Choroid plexus epithelial cell (primary cell): ENCODE data around the gene GPS2.

Experiments used
- DNase-seq: peaks from one replicate; pipeline ENCODE4 v3.0.0-alpha.2; 2010; ENCODE audit warnings: low read depth
- H3K4me3 ChIP-seq: 2 replicates; pipeline ENCODE4 v1.5.1; 2011; ENCODE audit warnings: low read depth, mild to moderate bottlenecking, control low read depth, low read length, moderate library complexity
- CTCF ChIP-seq: conservative IDR thresholded peaks from 2 replicates; pipeline ENCODE4 v1.5.1; 2011; ENCODE audit warnings: low read depth, mild to moderate bottlenecking, control low read depth, inconsistent platforms, low read length, moderate library complexity

GPS2 gene

GRCh38 chr17:7290685-7291084, 24.5 kb downstream of the GPS2 start:
- TF ChIP-seq CTCF: no peak
- H3K4me3 ChIP-seq: no peak overlapping the region
- DNase-seq: no peak

- H3K4me3 ChIP-seq: no peak overlapping the region
- no peak for TF ChIP-seq CTCF
- DNase-seq: no peak
Measured at GRCh38 chr17:7290166-7290565, 25.0 kb downstream of the GPS2 start.

DNA sequence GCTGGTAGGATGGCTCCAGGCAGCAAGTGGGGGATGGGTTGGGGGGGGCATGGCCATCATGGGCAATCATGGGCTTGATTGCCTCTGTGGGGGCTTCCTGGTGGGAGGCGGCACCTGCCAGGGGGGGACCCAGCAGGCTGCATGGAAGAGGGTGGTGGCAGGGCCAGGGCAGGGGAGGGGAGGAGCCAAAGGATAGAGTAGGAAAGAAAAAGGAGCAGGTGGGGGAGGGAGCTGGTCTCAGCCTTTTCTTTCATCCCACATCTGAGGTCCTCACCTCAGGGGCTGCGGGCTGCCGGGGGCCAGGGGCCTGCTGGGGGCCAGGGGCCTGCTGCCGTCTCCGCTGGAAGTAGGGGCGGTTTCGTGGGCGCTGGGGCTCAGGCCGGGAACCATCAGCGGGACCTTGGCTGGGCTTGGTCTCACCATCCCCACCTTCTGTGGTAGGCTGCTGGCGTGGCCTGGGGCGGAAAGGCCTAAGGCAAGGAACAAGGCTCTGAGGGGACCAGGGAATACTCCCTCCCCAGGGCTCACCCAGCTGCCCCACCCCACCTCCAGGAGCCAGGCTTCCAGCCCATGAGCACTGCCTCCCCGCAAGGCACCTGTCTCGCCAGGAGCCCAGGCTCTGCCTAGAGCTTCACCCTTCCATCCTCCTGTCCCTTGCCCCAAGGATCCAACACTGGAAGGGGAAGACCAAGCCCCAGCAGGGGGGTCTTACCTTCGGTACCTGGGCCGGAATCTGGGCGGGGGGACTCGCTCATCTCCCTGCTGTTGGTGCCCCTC, 25.7 kb downstream of the GPS2 start:
- DNase-seq: no peak
- TF ChIP-seq CTCF: no peak
- no peak overlapping the region for H3K4me3 ChIP-seq

- no peak for TF ChIP-seq CTCF
- no peak overlapping the region for H3K4me3 ChIP-seq
- DNase-seq: no peak
Measured at GRCh38 chr17:7285679-7286078, 29.5 kb downstream of the GPS2 start.

GRCh38 chr17:7284911-7285310, 30.2 kb downstream of the GPS2 start:
- TF ChIP-seq CTCF: no peak
- DNase-seq: no peak
- H3K4me3 ChIP-seq: no peak overlapping the region

DNA sequence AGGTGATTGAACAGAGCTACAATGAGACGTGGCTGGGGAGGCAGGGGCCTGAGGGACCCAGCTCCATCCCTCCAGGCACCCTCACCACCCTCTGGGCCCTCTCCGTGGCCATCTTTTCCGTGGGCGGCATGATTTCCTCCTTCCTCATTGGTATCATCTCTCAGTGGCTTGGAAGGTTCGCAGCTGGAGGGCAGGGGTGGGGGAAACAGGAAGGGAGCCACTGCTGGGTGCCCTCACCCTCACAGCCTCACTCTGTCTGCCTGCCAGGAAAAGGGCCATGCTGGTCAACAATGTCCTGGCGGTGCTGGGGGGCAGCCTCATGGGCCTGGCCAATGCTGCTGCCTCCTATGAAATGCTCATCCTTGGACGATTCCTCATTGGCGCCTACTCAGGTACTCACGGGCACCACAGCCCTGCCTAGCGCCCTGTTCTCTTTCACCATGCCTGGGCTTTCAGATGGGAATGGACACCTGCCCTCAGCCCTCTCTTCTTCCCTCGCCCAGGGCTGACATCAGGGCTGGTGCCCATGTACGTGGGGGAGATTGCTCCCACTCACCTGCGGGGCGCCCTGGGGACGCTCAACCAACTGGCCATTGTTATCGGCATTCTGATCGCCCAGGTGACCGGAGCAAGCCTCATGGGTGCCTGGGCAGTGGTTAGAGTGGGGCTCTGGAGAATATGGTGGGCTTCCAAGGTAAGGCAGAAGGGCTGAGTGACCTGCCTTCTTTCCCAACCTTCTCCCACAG, 31.5 kb downstream of the GPS2 start:
- no peak for TF ChIP-seq CTCF
- no peak overlapping the region for H3K4me3 ChIP-seq

DNA sequence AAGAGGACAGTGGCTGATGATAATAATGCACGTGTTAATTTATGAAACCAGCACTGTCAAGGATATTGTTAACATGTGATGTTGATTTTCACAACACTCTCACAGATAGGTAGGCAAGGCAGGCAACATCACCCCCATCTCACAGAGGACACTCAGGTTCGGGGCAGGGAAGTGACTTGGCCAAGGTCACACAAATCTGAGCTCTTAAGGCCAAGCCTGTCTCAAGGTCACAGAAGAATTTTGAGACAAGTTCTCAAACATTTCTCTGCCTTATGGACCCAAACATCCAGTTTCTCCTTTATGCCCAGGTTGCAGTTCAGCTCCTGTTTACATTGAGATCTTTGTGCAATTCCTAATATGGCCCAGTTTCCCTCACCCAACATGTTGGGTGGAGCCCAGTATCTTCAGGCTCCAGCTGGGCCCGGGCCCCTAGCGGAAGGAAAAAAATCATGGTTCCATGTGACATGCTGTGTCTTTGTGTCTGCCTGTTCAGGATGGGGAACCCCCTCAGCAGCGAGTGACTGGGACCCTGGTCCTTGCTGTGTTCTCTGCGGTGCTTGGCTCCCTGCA, 32.3 kb downstream of the GPS2 start:
- no peak for DNase-seq
- no peak for TF ChIP-seq CTCF
- no peak overlapping the region for H3K4me3 ChIP-seq

More for the DNA sequence above, 31.5 kb downstream of the GPS2 start:
- DNase-seq: no peak
